Measurements from ENCODE around the gene EPHB1. TPM values are rescaled to one million over a fixed set of nuclear protein-coding genes. Genes with fewer than 3 reads are reported as not detected.

The EPHB1 gene
- total RNA-seq, 1 donor from 2014 or later, result 16.3 TPM

GRCh38 chr3:135041601-135042000 is 246.5 kb downstream of the EPHB1 start:
- Mint-ChIP-seq H3K4me3 (ENCODE audit: unreplicated experiment) (no peak overlapping the region), H3K27me3 (ENCODE audit: unreplicated experiment) (peaks cover 4% of the 10 kb centered on the region), H3K4me1 (ENCODE audit: low read depth, unreplicated experiment) (peaks cover 10% of the 10 kb centered on the region), H3K9me3 (ENCODE audit: unreplicated experiment) (peaks cover 2% of the 10 kb centered on the region), H3K36me3 (ENCODE audit: unreplicated experiment) (no peaks in the 10 kb centered on the region), H3K27ac (ENCODE audit: unreplicated experiment) (no peak overlapping the region)
- no peak for DNase-seq
- no peak for TF ChIP-seq CTCF (IDR thresholded peaks at IDR 0.05; ENCODE audit: partially characterized antibody, unreplicated experiment)

- Mint-ChIP-seq H3K4me3 (ENCODE audit: unreplicated experiment) (no peak overlapping the region), H3K27me3 (ENCODE audit: unreplicated experiment) (peaks cover 4% of the 10 kb centered on the region), H3K27ac (ENCODE audit: unreplicated experiment) (no peak overlapping the region), H3K4me1 (ENCODE audit: low read depth, unreplicated experiment) (peaks cover 14% of the 10 kb centered on the region), H3K36me3 (ENCODE audit: unreplicated experiment) (no peaks in the 10 kb centered on the region), H3K9me3 (ENCODE audit: unreplicated experiment) (peaks cover 3% of the 10 kb centered on the region)
- DNase-seq, result no peak
- no peak for TF ChIP-seq CTCF (IDR thresholded peaks at IDR 0.05; ENCODE audit: partially characterized antibody, unreplicated experiment)
These were observed 252.0 kb downstream of the EPHB1 start for GRCh38 chr3:135047061-135047460.

GRCh38 chr3:135050536-135050935 is 255.5 kb downstream of the EPHB1 start:
- peaks cover 8% of the 10 kb centered on the region for H3K4me1 Mint-ChIP-seq (ENCODE audit: low read depth, unreplicated experiment)

GRCh38 chr3:135051409-135051973 is 256.4 kb downstream of the EPHB1 start:
- no peak for TF ChIP-seq CTCF (IDR thresholded peaks at IDR 0.05; ENCODE audit: partially characterized antibody, unreplicated experiment)
- Mint-ChIP-seq H3K4me1 (ENCODE audit: low read depth, unreplicated experiment) (peaks cover 10% of the 10 kb centered on the region), H3K27me3 (ENCODE audit: unreplicated experiment) (peaks cover 1% of the 10 kb centered on the region), H3K4me3 (ENCODE audit: unreplicated experiment) (no peak overlapping the region), H3K9me3 (ENCODE audit: unreplicated experiment) (peaks cover 4% of the 10 kb centered on the region), H3K36me3 (ENCODE audit: unreplicated experiment) (no peaks in the 10 kb centered on the region), H3K27ac (ENCODE audit: unreplicated experiment) (no peak overlapping the region)
- DNase-seq, result no peak

More at GRCh38 chr3:135050536-135050935, 255.5 kb downstream of the EPHB1 start:
- DNase-seq, result no peak
- peaks cover 3% of the 10 kb centered on the region for H3K9me3 Mint-ChIP-seq (ENCODE audit: unreplicated experiment)
- no peak for TF ChIP-seq CTCF (IDR thresholded peaks at IDR 0.05; ENCODE audit: partially characterized antibody, unreplicated experiment)
- H3K27me3 Mint-ChIP-seq (ENCODE audit: unreplicated experiment), result no peaks in the 10 kb centered on the region
- H3K4me3 Mint-ChIP-seq (ENCODE audit: unreplicated experiment), result no peak overlapping the region
- no peak overlapping the region for H3K27ac Mint-ChIP-seq (ENCODE audit: unreplicated experiment)
- no peaks in the 10 kb centered on the region for H3K36me3 Mint-ChIP-seq (ENCODE audit: unreplicated experiment)

GRCh38 chr3:135055449-135055848 is 260.4 kb downstream of the EPHB1 start:
- Mint-ChIP-seq H3K4me3 (ENCODE audit: unreplicated experiment) (no peak overlapping the region), H3K9me3 (ENCODE audit: unreplicated experiment) (peaks cover 4% of the 10 kb centered on the region), H3K27ac (ENCODE audit: unreplicated experiment) (no peak overlapping the region), H3K4me1 (ENCODE audit: low read depth, unreplicated experiment) (peaks cover 3% of the 10 kb centered on the region), H3K36me3 (ENCODE audit: unreplicated experiment) (no peaks in the 10 kb centered on the region), H3K27me3 (ENCODE audit: unreplicated experiment) (peaks cover 1% of the 10 kb centered on the region)
- no peak for TF ChIP-seq CTCF (IDR thresholded peaks at IDR 0.05; ENCODE audit: partially characterized antibody, unreplicated experiment)
- no peak for DNase-seq

Data from glutamatergic neuron (in vitro differentiated cells).